Fibroblast of peridontal ligament (primary cell): Measurements from ENCODE around the gene THBS1.
A peak's percentile ranks its signal among the peaks of the same experiment; 100 is the strongest.

Experiments used
- DNase-seq: peaks from one replicate; pipeline ENCODE4 v3.0.0-alpha.2; 2010; ENCODE audit errors: extremely low read depth

Gene THBS1

DNA sequence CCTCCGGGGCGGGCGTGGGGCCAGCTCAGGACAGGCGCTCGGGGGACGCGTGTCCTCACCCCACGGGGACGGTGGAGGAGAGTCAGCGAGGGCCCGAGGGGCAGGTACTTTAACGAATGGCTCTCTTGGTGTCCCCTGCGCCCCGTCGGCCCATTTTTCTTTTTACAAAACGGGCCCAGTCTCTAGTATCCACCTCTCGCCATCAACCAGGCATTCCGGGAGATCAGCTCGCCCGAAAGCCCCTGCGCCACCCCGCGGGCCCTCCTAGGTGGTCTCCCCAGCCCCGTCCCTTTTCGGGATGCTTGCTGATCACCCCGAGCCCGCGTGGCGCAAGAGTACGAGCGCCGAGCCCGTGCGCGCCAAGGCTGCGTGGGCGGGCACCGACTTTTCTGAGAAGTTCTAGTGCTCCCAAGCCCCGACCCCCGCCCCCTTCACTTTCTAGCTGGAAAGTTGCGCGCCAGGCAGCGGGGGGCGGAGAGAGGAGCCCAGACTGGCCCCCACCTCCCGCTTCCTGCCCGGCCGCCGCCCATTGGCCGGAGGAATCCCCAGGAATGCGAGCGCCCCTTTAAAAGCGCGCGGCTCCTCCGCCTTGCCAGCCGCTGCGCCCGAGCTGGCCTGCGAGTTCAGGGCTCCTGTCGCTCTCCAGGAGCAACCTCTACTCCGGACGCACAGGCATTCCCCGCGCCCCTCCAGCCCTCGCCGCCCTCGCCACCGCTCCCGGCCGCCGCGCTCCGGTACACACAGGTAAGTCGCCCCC is at the start of gene THBS1:
Gene THBS1 (plus strand): TSS at position 595 of the 757 bp plus-strand sequence. CDS start 779 bp downstream, outside the sequence.
- DNase-seq: peak; percentile 95

DNA sequence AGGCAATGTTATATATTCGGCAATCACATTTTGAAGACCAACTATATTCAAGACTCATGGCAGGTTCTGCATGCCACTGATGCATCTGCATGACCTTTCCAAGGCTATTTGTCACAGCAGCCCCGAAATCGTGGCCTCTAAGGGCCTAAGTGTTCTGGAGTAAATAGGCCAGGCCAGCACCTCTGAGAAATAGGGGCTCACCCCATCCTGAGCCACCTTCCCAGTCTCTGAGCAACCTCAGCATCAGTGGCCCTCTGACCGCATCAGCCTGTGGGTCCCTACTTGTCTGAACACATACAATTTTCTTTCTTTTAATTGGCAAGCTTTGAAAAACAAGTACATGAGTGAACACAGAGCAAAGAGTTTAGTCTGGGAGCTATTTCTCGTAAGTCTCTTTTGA is 45.9 kb upstream of the THBS1 start:
- no peak for DNase-seq

- no peak for DNase-seq
These were observed 45.4 kb upstream of the THBS1 start for GRCh38 chr15:39535466-39535865.

DNA sequence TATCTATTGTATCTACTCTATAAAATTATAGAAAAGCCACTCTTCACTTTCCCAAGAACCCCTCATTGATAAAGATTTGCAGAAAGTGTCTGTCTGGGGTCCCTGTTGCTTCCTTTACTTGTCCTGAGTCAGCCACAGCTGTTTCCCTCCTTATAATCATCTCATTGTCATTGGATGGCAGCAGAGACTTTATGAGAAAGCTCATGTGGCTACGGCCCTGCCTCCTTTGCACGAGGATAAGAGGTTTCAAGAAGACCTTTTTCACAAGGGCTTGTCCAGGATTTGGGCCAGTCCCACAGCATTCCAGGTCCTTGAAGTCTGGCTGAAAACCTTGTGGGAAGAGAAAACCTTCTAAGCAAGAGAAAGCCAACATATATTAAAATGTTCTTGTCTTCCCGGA is 41.9 kb upstream of the THBS1 start:
- no peak for DNase-seq

DNA sequence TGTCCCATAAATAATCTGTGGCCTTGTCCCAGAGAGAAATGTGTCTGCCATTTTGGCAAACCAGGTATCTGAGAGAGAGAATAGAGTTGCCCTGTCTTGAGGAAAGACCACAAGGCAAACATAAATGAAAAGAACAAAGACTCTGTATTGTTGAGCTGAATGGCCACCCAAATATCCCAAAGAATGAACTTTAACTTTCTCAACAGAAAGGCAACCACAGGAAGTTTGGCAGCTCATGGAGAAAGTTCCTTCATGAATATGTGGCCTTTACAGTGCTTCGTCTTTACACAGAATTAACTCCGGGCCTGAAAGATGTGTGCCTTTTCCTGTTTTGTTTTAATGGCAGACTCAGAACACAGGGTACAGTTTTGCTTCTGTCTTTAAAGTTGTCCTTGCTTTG is 41.4 kb upstream of the THBS1 start:
- DNase-seq: peak; percentile 29

DNA sequence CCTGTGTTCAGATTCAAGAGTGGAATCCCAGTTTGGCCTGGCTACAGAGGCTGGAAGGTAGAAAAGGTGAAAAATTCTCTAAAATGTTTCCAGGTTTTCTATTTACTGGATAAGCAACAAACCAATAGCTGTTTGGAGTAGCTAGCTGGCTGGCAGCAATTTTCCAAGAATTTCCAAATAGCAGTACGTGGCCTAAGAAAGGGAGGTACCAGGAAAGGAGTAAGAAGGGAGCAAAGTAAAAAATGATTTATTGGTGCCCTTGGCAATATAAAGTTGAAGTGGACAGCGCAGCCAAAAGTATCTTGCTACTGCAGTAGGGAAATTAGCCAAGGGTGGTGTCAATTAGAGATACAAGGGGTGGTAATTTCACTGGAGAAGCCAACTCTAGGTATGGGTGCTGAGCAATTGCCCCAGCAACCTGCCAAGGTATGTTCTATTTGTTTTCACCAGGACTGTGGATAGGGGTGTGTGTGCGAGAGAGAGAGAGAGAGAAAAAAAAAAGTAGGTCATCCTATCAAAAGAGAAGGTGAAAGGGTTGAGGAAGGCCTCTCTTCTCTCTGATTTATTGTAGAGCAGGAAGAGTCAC is 40.8 kb upstream of the THBS1 start:
- DNase-seq: no peak

DNA sequence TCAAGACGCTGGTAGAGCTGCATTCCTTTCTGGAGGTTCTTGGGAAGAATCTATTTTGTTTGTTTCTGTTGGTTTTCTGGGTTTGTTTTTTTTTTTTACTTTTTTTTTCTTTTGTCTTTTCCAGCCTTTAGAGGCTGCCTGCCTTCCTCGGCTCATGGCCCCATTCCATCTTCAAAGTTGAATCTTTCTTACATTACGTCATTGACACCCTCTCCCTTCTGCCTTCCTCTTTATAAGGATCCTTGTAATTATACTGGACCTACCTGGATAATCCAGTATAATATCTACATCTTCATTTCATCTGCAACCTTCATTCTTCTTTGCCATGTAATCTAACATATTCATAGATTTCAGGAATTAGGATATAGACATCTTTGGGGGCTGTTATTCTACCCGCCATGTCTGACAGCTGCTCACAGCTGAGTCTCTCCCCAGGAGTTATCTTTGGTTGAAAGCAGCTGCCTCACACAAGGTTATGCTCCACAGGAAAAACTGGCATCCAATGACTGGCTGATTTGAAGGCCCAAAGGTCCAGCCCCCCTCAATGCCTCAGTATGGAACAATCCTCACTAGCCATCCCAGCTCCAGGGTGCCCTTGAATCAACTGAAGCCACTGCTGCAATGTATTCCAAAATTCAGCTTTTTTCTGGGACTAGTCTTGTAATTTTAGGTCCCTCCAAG is 38.4 kb upstream of the THBS1 start:
- no peak for DNase-seq

DNA sequence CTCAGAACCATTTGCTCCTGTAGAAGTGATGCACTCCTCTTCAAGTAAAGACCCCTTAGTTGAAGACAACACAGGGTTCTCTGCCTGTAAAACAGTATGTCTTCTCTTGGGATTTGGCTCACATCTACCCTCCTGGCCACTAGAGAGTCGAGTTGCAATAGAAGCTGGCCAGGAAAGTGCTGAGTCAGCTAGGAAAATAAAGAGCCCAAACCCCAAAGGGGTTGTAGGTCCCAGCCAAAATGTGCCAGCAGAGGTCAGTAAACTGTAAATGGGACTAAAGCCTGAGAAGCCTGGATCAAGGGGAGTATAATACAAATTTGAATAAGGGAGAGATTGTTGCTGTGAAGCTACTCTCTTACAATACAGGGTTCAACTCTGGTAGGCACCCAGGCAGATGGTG is 37.2 kb upstream of the THBS1 start:
- peak; percentile 33 for DNase-seq

- no peak for DNase-seq
These were observed 34.0 kb upstream of the THBS1 start for GRCh38 chr15:39546842-39547241.

DNA sequence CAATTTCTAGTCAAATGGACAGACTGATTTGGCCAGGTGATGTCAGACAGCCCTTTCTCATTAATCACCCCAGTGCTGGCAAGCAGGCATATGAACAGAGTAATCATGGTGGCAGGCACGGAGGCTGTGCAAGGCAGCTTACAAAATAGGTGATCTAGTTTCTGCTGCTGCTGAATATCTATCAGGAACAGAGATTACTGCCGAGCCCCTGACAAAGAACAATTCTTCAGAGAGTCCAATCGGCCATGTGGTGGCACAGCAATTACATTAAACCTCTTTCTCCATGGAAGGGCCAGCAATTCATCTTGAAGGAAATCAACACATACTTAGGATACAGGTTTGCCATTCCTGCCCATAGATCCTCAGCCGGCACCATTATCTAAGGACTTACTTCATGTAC is 32.3 kb upstream of the THBS1 start:
- no peak for DNase-seq

- no peak for DNase-seq
These were observed 31.0 kb upstream of the THBS1 start for GRCh38 chr15:39549912-39550311.

DNA sequence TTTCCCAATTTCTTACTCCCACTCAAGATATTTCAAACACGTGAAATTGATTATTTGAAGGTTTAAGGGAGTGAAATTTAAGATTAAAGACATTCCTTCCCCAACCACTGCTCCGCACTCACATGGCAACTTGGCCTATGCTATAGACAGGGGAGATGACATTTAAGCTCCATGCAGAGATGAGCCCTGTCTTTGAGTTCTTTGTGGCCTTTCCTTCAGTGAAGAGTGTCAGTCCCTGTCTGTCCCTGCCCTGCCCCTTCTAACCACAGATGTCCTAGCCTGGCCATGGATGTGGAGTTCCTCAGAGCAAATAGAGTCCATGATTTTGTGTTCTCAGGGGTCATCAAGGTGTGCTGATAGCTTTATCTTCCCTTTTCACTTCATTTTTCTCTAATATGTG is 29.4 kb upstream of the THBS1 start:
- DNase-seq: no peak

DNA sequence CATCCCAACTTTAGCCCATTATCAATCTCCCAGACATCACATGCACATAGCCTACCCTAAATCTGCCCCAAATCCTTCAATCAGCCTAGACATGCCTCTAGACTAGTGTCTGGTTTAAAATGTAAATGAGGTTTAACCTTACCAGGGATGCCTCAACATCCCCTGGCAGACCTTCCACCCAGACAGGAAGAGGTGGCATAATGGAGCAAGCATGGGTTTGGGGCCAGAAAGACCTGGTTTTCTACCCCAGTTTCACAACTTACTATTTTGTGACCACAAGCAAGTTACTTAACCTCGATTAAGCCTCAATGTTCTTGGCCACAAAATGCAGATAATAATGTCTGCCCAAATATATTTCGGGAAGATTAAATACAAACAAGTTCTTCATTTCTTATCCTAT is 28.3 kb upstream of the THBS1 start:
- no peak for DNase-seq

DNA sequence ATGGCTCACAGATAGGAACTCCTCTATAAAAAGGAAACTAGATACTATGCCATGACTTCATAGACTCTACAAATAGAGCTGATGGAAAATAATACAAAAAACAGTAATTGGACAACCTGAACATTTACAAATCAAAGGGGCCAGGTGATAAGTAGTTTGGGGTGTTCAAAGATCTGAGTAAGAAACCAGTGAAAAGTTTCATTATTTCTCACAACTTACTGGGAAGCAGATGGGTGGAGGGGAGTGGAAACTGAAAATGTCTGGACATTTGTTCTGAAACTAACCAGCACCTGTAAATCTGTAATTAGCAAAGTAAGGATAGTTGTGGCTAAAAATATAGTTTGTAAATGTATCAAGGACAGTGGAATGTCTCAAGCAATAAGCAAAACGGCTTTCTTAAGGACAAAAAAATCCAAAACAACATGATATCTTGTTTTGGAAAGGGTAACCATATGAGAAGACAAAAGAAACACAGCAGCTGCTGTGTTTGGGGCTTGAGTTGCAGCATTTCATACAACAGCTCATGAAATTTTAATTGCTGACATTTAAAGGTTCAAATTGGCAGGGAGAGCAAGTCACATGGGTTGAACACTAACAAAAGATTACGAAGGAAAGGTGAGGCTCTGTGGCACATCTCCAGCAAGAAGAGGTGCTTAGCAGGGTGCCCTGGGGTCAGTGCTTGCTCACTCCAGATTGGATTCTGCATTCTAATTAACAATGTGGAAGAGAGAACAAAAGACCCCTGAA is 26.8 kb upstream of the THBS1 start:
- DNase-seq: no peak

DNA sequence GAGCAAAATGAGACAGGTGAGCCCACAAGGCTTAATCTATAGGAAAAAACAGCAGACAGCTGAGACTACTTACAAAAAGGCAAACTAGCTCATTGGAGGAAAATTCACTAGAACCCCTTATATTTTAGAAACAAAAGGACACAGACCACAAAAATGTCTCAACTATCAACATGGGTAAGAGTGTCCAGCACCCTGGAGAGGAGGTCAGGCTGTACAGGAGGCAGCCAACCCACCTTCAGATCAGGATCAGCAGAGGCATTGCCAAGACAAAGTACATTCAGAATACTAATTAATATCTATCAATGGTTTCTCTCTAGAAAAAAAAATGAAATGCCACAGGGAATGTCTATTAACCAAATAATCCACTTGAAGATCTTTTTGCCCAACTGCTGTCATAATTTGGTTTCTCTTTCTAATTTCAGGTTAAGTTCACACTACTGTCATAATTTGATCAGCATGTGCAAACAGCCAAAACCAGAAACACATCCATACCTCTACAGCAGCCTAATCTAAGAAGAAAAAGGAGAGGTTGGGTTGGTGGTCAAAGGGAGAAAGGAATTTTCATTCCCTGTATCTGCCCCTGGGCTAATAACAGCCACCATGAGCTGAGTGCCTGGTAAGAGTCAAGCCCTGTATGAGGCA is 26.0 kb upstream of the THBS1 start:
- no peak for DNase-seq

GRCh38 chr15:39555885-39556284 is 25.0 kb upstream of the THBS1 start:
- DNase-seq: no peak

DNA sequence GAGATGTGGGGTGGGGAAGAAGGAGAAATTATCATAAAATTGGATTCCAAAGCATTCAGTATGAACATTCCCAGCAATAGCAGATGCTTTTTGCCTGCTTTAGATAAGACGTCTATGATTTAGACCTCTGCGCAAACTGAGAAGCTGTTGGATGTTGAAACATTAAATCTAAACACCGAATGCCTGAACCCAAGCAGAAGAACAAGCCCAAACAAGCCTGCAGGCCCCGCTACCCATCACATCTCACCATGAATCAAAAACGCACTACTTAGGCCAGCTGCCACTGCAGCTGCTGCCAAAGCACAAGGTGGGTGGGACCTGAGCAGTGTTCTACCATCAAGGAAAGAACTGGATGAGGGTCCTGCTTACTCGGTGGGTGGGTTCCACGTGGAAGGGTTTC is 24.4 kb upstream of the THBS1 start:
- no peak for DNase-seq

- DNase-seq: no peak
These were observed 22.5 kb upstream of the THBS1 start for GRCh38 chr15:39558421-39558820.

GRCh38 chr15:39564972-39565665 is 15.8 kb upstream of the THBS1 start:
- DNase-seq: no peak

- DNase-seq: peak; percentile 40
These were observed 15.0 kb upstream of the THBS1 start for GRCh38 chr15:39565851-39566250.

DNA sequence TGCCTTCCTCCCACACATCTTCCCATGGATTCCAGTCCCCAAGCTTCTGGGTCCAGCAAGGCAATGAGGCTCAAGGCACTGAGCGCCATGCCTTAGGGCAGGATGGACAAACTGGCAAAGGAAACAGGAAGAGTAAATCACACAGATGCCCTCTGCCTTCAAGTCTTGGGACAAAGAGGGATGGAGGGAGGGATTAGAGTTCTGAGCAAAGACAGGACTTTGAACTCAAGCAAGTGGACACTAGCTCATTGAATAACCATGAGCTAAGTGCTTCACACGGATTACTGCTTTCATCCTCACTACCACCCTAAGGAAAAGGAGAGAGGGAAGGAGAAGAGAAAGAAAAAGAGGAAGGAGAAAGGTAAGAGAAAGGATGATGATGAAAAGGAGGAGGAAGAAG is 7.6 kb upstream of the THBS1 start:
- no peak for DNase-seq
